Activated gamma-delta T cell (primary cell): ENCODE measurements around the gene PITPNM3.

Source experiments
- DNase-seq: peaks from one replicate; lab custom pipeline; 2025; lab: John Stamatoyannopoulos, UW

The PITPNM3 gene

DNA sequence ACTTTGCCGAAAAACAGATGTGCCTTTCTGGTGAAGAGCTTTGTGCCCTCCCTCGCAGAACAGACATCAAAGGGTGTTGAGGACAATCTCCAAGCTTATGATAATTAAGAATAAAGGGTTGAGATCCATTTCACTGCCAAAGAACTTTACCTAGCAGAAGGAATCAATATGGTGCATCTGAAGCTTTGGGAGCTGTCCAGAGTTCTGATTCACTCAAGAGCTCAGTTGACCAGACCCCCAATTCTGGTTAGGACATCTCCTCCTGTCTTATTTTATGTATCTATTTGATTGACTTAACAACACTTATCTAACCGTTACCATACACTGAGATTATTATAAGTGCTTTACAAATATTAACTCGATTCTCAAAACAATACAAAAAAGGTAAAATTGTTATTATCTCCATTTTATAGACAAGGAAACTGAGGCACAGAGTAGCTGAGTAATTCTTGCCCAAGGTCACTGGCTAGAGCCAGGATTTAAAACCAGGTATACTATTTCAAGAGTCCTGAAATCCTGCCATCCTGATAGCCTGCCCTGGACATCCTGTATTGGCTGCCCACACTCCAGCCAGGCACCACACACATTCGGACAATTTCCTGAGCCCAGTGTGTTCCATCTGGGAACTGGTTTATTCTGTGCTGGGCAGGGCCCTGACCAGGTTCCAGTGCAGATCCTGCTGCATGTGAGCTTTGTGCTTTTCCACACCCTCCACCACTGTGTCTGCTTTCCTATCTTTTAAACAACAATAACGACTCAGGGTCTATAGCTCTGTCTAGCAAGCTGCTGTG is 29.8 kb downstream of the PITPNM3 start:
- DNase-seq = no peak

DNA sequence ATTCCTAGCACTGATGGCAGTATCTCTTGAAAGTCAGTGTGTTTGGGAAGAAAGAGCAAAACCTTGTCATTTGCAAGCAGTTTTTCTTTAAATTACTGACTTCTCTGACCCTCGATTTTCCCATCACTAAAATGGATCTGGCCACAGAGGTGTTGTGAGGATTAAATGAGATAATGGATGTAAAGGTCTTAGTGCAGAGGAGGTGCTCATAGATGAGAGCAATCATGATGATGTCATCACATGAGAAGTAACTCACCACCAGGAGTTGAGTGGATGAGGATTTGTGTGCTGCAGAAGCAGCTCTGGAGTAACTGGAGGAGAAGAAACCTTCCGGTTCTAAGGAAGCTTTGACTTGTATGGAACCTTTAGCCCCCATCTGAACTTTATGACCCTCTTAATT is 30.6 kb downstream of the PITPNM3 start:
- DNase-seq = no peak

DNA sequence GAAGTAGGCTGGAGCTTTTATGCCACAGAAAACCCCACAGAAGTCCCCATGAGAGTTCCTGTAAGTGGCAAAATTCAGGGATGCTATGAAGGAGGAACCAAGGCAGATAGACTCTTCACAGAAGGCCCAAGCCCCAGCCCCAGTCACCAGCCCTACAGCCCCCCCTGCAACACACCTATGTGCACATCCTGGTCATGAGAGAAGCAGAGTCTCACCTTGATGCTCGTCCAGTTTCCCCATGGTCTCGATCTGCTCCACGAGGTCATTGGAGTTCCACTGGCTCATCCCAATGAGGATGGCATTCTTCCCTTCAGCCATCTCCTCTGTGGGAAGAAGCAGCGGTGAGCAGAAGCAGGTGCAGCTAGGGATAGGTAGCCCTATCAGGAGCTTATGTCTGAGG is 31.2 kb downstream of the PITPNM3 start:
- no peak for DNase-seq

DNA sequence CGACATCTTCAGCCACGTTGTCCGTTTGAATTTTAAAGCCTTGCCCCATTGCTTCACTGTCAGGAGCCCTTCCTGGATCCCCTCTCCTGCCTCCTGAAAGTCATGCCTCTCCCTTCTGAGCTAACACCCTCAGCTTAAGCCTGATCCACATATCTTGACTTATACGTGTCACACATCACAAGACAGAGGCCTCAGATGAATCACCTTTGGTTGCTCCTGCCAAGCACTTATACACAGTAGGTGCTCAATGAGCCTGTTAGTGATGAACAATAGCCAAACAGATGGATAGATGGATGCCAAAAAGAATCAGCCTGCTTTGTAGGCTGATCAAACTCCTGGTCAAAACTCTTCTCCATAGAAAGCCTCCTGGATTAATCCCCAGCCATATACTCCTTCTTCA is 31.8 kb downstream of the PITPNM3 start:
- no peak for DNase-seq

DNA sequence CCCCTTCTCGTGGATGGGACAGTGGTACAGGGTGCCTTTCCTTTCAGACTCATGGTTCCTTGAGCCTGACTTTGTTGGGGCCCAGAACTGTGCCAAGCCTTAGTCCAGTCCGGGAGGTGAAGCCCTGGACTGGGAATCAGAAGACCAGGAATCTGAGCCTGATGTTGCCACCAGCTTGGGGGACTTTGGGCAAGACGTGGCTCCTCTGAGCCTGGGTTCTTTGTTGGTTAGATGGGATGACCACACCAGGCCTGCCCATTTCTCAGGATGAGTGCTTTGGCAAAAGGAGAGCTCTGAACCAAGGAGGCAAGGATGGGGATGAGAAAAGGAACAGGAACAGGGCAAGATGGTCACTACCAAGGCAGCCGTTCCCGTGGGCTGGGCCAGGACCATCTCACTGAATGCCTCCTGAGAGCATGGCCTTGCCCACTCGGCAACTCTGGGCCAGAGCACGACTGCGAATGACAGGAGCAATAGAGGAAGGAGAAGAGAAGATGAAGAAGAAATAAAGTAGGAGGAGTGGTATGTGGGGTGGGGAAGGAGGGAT is 32.5 kb downstream of the PITPNM3 start:
- no peak for DNase-seq

DNA sequence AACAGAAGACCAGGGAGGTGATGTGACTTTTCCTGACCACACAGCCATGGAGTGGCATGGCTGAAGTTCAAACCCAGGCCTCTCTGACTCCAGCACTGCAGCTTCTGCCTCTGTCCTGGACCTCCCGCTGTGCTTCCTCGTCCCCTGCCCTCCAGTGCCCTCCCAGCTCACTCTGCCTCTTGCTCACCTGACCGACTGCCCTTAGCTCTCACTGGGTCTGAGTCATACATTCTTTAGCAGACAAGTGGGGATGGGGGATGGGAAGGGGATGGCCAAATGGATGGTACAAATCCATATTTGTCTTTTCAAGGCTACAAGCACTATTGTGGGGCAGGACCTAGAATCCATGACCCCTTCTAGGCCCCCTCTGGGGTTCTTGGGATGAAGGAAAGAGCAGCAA is 33.0 kb downstream of the PITPNM3 start:
- no peak for DNase-seq

DNA sequence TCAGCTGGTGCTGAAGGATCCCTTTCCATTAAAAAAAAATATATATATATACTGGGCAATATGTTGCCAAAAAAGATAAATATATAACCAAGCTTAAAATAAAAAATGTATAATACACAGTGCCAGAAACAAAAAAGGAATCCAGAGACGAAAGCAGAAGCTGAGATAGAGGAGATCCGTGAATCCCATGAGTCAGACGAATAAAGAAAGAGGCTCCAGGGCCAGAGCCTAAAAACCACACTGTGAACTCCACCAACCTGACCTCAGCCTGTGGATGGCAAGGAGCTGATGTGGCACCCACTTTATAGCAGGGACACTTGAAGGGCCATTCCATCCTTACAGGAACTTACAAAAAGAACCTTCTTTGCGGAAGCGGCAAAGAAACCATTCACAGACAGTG is 34.8 kb downstream of the PITPNM3 start:
- DNase-seq = no peak

DNA sequence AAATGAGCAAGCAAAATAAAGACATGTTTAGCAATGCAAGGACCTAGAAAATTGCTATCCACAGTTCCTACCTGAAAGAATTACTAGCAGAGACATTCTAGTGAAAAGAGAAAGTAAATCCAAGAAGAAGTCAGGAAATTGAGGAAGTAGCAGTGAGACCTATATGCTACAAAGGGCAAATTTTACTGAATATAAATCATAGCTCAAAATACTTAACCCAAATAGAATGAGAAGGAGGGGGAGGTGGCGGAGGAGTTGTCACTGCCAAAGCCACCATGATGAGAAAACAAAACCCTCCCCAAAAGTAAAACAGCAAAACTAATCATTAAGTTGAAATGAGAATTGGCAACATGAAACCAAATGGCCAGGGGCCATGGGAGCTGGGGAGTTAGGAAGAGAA is 39.3 kb downstream of the PITPNM3 start:
- no peak for DNase-seq

DNA sequence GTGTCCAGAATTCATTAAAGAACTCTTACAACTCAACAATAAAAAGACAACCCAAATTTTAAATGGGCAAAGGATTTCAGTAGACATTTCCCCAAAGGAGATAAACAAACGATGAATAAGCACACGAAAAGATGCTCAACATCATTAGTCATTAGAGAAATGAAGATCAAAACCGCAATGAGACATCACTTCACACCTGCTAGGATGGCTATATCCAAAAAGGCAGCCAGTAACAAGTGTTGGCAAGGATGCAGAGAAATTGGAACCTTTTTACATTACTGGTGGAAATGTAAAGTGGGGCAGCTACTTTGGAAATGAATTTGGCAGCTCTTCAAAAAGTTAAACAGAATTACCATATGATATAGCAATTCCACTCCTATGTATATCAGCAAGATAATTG is 42.0 kb downstream of the PITPNM3 start:
- no peak for DNase-seq

DNA sequence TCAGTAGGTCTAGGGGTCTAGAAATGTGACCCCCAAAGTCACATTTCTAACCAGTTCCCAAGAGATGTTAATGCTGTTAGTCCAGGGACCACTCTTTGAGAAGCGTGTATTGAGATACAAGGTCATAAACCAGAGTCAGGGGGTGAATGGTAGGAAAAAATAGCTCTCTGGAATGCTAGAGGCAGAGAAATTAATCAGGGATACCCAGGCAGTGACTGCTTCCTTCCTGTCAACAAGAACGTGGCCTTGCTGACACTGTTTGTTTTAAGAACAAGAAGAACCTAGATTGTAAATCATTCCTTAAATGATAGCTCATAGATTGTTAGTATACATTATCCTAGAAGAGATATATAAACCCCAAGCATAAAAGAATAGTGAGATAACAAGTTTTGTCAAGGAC is 43.8 kb downstream of the PITPNM3 start:
- DNase-seq = no peak

DNA sequence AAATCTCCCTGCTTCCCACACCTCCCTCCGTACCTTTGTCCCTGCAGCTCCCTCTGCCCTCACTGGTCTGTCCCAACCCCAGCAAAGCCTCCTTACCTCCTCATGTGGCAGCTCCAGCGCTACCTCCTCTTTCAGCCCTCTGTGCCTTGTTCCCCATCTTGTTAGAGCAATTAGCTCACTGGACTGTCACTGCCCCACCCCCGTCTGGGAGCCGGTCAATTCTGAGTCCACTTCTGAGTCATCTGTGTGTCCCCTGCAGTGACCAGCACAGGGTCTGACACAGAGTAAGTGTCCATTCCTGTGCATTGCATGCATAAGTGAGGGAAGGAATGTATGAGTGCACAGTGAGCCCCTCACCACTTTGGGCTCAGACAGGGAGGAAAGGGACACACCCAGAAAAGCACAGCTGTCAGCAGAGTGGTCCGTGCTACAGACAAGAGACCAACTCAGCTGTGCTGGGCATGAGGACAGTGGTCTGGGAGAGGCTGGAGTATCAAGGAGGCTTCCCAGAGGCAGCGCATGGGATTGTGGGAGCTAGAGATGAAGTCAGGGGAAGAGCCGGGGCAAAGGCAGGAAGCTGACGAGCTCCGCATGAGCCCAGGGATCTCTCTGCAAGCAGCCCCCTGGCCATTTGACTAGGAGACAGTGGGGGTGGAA is 45.9 kb downstream of the PITPNM3 start:
- no peak for DNase-seq

DNA sequence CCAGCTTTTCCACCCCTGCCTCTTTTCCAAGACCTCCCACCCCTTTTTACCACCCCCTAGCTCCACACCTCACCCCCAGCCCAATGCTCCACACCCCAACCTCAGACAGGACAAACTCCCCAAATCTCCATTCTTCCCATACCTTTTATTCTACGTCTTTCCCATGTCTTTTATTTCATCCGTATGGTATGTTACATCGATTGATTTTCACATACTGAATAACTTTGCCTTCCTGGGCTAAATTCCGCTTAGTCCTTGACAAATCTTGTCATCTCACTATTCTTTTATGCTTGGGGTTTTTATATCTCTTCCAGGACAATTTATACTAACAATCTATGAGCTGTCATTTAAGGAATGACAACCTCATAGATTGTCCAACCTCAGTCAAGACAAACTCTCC is 46.4 kb downstream of the PITPNM3 start:
- no peak for DNase-seq

DNA sequence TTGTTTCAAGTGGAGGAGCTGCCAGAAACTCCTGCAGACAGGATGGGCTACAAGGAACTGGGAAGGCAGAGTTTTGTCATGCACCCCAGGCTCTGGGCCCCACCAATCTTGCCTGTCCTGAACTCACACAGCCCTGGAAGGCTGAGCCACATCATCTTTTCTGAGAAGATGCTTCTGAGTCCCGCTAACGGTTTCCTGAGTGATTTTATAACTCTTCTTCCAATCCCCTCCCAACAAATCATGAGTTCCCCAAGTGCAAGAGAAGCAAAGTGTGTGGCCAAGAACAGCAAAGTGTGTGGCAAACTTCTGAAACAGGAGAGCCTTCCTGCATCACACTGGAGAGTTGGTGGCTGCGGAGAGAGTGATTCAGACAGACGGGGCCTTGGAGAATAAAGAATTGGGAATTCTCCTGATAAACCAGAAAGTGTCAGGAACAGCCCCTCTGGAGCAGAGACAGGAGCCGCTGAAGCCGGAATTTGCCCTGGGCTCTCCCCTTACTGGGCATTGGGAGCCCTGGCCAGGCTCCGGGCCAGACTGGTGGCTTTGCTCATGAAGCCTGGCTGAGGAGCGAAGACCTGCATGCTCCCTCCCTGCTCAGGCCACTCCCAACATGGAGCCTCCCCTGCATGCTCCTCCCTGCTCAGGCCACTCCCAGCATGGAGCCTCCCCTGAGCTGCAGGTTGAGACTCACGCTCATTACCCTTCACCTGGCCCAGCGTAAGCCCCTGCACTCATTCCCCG is 47.2 kb downstream of the PITPNM3 start:
- DNase-seq = no peak

DNA sequence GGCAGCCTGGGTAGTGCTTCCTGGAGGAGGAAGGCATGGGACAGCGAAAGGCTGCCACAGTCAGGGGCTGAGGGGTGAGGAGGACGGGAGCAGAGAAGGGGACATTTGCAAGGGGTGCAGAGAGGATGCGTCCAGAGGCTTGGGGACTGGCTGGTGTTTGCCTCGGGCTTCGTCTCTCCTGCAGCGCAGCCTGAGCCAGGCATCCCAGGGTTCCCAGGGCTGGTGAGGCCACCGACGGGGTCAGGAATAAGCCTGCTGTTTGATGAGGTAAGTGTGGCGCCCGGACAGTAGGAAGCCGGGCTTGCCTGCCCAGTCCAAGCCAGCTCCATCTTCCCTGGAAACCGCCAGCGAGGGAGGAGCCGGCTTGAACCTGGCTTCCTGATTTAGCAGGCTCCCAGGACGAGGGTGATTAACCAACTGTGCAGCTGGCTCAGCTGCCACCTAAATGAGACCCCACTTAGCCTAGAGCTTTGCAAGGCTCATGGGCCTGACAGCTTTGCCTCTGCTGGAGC is 47.8 kb downstream of the PITPNM3 start:
- DNase-seq = no peak

DNA sequence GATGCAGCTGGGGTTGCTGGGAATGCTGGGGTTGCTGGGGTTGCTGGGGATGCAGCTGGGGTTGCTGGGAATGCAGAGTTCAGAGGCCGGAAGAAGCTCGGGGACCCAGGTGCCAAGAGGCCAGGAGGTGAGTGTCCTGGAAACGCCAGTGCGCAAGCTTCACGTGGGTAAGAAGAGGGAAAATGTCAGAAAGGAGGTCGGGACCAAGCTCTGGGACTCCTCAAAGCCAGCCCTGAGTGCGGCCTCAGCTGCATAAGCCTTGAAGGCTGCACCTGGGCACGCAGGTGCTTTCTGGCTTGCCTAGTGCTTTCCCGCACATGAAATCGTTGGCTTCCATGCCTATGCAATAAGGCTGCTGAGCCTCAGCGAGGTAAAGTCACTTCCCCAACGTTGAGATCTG is 48.3 kb downstream of the PITPNM3 start:
- DNase-seq = no peak

DNA sequence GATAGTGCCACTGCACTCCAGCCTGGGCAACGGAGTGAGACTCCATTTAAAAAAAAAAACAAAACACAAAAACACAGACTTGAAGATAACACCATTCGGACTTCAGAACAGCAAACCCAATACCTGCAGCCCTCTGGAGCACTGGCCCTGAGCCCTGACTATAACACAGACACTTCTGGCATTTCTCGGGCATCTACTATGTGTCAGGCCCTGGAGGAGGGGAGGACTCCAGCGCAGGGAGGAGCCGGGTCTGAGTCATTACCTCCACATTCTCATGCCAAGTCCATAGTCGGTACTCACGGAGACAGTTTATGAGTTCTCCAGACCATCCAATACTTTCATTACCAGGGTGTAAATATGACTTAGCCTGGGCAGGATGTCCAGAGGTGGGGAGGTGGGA is 48.8 kb downstream of the PITPNM3 start:
- no peak for DNase-seq

DNA sequence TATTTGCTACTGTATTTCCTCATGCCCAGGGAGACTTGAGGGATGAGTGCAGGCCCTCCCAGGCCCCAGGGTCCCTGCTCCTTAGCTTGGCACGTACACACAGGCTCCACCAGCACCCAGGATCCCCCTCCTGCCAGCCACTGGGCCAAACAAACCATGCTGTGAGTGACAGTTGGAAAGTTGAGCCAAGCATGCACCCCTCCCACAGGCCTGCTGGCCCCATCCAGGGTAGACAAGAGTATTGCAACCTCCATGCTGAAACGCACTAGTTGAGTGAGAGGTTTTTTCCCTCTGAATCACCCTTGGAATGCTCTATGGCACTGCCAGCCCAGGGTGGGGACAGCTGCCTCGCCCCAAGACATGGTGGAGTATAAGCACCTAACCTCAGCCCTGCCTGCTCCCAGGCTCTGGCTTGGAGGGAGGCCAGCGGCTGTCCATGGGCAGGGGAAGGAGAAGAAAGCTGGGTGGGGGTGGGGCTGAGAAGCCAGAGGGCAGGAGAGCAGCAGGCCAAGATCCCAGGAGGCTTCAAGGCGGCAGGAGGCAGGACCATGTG is 49.6 kb downstream of the PITPNM3 start:
- no peak for DNase-seq

DNA sequence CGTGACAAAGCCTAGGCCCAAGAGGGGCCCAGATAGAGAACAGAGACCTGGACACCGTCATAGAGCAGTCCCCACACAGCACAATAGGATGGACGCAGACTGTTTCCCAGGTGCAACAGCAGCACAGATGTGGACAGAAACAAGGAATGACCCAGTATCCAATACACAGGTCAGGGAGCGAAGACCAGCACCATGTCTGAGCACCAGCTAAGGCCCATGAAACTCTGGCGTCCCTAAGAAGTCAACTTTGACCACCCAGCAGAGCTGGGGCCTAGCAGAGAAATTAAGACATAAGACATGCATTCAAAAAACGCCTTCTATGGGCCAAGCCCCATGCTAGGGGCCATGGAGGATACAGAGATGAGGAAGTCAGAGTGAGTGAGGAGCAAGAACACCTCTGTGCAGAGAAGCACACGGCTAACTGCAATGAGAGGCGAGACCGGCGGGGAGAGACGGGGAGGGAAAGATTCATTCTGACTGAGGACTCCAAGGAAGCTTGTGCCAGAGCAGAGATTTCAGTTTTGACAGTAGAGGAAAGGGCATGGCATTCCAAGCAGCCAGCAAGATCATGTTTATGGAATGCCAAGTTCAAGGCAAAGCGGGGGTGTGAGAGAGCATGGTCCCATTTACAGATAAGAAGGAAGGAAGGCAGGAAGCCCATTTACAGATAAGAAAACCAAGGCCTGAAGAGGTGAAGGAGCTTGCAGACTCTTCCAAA is 50.8 kb downstream of the PITPNM3 start:
- no peak for DNase-seq

DNA sequence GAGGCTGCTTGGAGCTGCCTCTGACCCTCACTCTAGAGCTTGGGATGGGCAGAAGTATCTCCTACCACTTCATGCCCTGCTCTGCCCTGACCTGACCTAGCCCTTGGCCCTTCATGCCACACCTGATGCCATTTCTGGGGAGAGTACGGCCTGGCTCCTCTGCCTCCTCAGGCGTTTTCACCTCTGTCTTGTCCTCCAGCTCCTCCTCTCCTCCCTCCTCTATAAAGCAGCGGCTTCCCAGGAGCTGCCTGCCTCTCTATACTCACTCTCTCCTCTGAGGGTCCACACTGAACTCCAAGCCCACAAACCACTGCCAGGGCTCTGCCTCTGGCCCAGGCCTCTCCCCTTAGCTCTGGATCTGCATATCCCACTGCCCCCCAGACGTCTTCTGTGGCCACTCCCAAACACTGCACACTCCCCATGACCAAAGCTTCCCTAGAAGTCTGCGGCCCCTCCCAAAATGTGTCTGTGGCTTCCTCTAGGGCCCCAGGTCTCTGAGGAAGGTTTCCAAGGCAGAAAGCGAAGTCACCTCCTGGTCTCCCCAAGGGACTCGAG is 52.6 kb downstream of the PITPNM3 start:
- DNase-seq = no peak

DNA sequence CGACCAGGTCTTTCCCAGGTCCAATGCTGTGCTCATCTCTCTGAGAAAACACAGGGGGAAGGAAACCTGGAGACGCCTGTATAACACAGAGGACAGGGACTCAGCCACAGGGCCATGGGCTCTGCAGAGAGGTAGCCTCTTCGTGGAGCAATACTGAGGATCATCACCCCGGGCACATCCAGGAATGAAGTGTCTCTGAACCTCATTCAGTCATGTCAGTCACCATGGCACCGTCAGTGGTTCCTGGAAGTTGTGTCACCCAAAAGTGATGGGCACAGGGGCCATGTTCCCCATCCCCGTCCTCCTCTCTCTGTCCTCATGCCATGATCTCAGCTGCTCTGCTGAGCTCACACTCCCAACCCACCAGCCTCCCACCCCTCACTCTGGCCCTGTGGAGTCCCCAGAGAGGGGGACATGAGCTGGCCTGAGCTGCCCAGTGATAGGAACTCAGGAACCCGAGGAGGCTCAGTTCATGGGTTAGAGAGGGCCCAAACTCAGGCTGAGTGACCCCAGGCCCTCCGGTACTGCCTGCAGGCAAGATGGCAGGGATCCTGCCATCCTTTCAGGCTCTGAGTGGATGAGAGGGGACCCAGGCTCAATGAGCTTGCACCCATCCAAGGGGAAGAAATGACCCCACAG is 53.4 kb downstream of the PITPNM3 start:
- no peak for DNase-seq

DNA sequence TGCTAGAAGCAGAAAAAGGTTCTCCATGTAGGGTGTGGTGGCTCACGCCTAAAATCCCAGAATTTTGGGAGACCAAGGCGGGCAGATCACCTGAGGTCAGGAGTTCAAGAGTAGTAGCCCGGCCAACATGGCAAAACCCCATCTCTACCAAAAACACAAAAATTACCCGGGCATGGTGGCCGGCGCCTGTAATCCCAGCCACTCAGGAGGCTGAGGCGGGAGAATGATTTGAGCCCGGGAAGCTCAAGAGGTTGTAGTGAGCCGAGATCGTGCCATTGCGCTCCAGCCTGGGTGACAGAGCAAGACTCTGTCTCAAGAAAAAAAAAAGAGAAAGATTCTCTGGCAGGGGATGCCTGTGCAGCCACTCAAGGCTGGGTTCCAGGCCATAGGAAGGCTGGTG is 54.2 kb downstream of the PITPNM3 start:
- no peak for DNase-seq
